Islet precursor cell (in vitro differentiated cells): ENCODE data around the gene PARD6G.

ENCODE experiments used
- DNase-seq: peaks from one replicate; pipeline ENCODE4 v3.0.0-alpha.2; 2018

Gene PARD6G, protein sequence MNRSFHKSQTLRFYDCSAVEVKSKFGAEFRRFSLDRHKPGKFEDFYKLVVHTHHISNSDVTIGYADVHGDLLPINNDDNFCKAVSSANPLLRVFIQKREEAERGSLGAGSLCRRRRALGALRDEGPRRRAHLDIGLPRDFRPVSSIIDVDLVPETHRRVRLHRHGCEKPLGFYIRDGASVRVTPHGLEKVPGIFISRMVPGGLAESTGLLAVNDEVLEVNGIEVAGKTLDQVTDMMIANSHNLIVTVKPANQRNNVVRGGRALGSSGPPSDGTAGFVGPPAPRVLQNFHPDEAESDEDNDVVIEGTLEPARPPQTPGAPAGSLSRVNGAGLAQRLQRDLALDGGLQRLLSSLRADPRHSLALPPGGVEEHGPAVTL

GRCh38 chr18:80247393-80247841, at the start of gene PARD6G:
Gene PARD6G (minus strand): TSS chr18:80247514. CDS start chr18:80247348, 166 bp downstream.
- DNase-seq: peak; percentile 89

DNA sequence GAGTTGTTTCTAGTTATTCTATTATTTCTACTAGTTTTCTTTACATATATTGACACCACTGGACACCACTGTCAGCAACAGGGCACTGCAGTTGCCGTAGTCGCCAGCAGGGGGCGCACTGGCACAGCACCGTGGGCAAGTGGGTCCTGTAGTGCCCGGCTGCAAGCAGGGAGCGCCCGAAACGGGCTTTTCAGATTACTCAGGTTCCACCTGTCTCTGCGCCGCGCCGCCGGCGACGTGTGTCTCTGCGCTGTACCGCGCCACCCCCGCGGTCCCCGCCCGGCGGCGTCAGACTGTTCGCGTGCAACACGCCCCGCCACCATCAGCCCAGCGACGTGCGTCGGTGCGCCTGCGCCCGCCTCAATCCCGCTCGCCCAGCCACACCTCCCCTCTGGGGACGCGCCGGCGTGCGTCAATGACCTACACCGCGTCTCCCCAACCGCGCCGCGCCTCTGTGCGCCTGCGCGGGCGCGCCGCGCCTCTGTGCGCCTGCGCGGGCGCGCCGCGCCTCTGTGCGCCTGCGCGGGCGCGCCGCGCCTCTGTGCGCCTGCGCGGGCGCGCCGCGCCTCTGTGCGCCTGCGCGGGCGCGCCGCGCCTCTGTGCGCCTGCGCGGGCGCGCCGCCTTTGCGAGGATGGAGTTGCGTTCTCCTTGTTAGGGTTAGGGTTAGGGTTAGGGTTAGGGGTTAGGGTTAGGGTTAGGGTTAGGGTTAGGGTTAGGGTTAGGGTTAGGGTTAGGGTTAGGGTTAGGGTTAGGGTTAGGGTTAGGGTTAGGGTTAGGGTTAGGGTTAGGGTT, 15.1 kb upstream of the PARD6G start:
- peak; percentile 80 for DNase-seq

DNA sequence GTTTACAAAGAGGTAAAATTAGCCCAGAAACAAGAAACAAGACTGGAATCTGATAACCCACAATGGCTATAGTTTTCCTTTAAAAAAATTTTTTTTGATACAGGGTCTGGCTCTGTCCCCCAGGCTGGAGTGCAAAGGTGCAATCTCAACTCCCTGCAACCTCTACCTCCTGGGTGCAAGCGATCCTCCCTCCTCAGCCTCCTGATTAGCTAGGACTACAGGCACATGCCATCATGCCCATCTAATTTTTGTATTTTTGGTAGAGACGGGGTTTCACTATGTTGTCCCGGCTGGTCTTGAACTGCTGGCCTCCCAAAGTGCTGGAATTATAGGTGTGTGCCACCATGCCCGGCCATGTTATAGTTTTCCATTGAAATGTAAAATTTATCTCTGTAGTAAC, 12.3 kb upstream of the PARD6G start:
- no peak for DNase-seq

GRCh38 chr18:80258640-80259039, 11.3 kb upstream of the PARD6G start:
- DNase-seq: no peak

DNA sequence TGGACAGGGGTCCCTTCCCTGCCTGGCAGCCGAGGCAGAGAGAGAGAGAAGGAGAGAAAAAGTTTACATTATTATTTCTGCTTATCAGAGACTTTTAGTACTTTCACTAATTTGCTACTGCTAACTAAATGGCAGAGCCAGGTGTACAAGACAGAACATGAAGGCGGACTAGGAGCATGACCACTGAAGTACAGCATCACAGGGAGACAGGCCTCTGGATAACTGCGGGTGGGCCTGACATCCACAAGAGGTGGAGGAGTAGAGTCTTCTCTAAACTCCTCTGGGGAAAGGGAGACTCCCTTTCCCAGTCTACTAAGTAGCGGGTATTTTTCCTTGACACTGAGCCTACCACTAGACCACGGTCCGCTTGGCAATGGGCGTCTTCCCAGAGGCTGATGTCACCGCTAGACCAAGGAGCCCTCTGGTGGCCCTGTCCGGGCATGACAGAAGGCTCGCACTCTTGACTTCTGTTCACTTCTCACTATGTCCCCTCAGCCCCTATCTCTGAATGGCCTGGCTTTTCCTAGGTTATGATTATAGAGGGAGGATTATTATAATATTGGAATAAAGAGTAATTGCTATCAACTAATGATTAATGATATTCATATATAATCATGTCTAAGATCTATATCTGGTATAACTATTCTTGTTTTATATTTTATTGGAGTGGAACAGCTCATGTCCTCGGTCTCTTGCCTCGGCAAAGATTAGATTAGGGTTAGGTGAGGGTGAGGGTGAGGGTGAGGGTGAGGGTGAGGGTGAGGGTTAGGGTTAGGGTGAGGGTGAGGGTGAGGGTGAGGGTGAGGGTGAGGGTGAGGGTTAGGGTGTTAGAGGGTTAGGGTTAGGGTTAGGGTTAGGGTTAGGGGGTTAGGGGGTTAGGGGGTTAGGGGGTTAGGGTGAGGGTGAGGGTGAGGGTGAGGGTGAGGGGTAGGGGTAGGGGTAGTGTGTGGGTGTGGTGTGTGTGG, 10.5 kb upstream of the PARD6G start:
- DNase-seq: peak; percentile 86

GRCh38 chr18:80254971-80255500, 7.7 kb upstream of the PARD6G start:
- no peak for DNase-seq

DNA sequence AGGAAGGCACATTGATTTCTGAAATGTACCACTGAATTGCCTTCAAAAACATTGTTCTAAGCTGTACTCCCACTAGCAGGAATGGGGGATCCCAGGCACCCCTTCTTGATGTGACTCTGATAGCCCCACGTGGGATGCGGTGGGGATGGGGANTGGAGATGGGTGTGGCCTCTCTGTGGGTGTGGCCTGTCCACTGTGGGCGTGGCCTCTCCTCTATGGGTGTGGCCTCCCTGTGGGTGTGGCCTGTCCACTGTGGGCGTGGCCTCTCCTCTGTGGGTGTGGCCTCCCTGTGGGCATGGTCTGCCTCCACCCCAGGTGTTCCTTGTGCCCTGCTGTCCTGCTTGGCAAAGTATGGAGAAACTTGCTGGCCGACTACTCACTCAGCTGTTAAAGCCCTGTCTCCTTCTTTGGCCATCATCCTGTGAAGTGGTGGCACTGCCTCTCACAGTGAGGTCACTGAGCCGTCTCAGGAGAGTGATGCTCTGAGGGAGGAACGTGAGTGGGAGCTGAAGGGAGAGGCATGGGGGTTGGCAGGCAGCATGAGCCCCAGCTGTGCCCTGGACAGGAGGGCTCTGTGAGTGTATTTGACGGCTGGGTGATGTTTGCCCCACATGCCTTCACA, 6.7 kb upstream of the PARD6G start:
- DNase-seq: peak; percentile 42

- no peak for DNase-seq
Observed at GRCh38 chr18:80253236-80253635, 5.9 kb upstream of the PARD6G start.

- DNase-seq: no peak
Observed at GRCh38 chr18:80252136-80252535, 4.8 kb upstream of the PARD6G start.

GRCh38 chr18:80251700-80252099, 4.4 kb upstream of the PARD6G start:
- DNase-seq: no peak

DNA sequence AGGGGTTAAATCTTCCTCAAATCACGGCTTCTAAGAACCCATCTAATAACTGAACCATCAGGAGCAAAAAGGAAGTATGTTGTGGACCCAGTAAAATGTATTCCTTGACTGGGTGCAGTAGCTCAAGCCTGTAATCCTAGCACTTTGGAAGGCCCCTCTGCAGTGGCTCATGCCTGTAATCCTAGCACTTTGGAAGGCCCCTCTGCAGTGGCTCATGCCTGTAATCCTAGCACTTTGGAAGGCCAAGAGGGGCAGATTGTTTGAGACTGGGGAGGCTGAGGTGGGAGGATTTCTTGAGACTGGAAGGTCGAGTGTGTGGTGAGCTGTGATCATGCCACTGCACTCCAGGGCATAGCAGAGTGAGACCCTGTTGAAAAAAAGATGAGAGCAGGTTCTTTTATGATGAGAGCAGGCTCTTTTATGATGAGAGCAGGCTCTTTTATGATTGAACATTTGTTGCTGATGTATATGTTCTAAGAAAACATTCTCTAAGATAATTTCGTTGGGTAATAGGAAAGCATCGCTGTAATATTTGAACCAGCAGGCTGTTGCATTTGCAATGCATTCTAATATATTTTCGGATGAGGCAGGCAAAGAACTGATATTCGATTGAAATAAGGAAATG, 3.5 kb upstream of the PARD6G start:
- no peak for DNase-seq

- no peak for DNase-seq
Observed at GRCh38 chr18:80249217-80250093, 2.1 kb upstream of the PARD6G start.

- DNase-seq: peak; percentile 80
Observed at GRCh38 chr18:80246445-80247392, 595 bp downstream of the PARD6G start.

DNA sequence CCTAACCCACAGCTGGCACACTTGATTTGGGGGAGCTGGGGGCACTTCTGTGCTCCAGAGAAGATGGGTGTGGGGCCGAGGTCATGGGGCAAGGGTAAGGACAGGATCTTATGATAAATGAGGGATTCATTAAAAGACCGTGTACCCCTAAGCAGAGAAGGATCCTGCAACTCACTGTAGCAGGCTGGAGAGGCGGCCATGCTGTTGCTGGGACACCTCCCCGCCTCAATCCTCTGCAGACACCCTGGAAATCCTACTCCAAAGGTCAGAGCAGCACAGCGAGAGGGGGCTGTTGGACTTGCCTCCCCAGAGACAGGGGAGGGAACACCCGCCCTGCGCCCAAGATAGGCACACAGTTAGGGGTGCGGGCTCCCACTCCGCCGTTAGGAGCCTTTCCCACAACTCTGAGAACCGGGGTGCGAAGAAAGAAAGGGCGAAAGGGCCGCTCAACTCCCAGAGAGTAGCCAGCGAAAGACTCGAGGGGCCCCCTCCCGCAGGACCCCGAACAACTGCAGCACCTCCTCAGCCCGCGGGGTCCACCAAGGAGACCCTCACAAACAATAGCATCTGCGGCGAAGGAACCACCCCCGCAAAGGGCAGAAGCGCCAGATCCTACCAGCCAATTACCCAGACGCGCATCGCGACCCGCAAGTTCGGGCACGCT, 1.4 kb downstream of the PARD6G start:
- no peak for DNase-seq

DNA sequence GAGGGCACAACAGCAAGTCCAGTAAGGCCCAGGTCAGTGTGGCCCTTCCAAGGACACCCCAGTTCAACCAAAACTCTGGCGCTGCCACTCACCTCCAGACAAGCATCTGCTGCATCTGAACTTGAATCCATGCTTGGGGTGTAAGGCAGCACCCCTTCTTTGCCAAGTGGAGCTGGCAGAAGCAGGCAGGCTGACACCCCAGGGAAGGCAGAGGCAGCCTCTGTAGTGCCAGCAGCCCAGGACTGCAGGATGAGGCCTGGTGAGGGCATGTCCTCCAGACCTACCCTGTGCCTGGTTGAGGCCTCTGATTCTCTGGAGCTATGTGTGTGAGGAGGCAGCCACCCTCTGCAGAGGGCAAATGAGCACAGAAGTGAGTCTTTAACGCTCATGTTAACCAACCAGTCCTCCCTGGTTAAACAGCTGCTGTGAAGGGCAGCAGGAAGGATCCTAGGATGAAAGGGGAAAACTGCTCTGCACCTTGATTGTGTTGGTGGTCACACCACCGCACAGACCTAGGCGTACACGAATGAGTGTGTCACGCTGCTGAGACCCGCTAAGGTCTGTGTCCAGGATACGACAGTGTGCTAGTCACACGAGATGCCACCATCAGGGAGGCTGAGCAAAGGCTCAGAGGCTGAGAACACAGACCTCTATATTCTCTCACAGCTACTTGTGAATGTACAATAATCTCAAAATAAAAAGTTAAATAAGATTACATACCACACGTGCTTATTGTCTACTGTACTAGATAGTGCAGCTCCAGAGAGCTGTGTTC, 2.2 kb downstream of the PARD6G start:
- peak; percentile 46 for DNase-seq

DNA sequence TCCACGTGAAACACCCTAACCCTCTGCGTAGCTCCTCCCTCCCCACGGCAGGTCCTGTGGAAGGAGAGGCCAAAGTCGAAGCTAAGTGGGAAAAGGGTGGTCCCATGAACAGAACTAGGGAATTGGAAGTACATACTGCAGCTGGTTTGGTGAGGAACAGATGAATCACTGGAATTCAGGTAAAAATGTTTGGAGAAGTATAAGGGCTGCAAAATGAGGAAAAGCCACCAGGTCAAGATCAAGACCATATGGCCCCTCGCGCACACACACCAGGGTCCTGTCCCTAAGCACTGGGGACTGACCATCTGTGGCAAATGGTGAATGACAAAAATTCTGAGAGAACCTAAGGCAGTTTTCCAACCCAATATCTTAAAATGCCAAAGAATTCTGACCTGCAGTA, 3.1 kb downstream of the PARD6G start:
- DNase-seq: no peak

DNA sequence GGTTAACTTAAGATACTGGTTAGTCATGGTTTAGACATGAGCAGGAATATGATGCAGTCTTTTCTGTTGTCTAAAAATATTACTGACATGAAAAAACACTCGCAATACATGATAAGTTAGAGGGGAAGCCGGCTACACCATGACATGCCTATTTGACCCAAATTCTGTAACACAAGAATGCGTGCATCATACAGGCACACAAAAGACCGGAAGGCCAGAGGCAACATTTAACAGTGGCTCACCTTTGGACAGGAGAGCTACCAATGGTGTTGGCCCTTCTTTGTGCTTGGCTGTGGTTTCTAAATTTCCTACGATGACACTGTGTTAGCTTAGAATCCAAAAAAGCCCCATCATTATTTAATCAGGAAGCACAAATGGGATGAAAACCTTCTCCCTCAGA, 4.1 kb downstream of the PARD6G start:
- DNase-seq: no peak
